K562 (cell line): ENCODE results near the gene OOEP. TPM values are rescaled to one million over a fixed set of nuclear protein-coding genes. Genes with fewer than 3 reads are reported as not detected.

ENCODE experiments used
- ATAC-seq: fragments of 200-7000 bp; cut with Tn5 transposase; 3 replicates; pipeline ENCODE4 v1.9.1; 2020; ENCODE audit warnings: moderate library complexity
- BruUV-seq: library from RNA; stranded (reverse); fragments of 400-500 nt; replicated peaks from 2 replicates; lab custom pipeline; 2021; lab: Mats Ljungman, UMichigan
- CTCF ChIA-PET: fragments of 300-600 bp; formaldehyde crosslinking; extraction: SDS; loops from one replicate; lab custom pipeline; 2021; ENCODE audit warnings: low intra/inter-chr PET ratio; lab: Yijun Ruan, JAX
- POLR2A ChIA-PET: fragments of 300-600, 350-650 bp; sonication (Branson Sonifier 250); formaldehyde crosslinking; extraction: SDS; loops from one replicate; lab custom pipeline; 2021; ENCODE audit warnings: antibody characterized with exemption, inconsistent platforms; lab: Yijun Ruan, JAX
- DNase-seq, 4 experiments: peaks; one replicate each; pipeline versions ENCODE4 v3.0.0 to v3.0.0-alpha.2; 2011 to 2018; ENCODE audit warnings: low spot score in 3 of 4, mixed read lengths in 3 of 4; ENCODE audit errors: extremely low read depth in 1 of 4
- FAIRE-seq: peaks from 2 replicates; lab custom pipeline; 2011; peaks lifted over from hg19 to GRCh38; lab: Jason Lieb, UNC
- H2AFZ ChIP-seq: 2 replicates; pipeline ENCODE4 v1.6.0; 2011; ENCODE audit warnings: low read depth, low read length, control low read depth, inconsistent platforms
- H3K27ac ChIP-seq: fragments of 200-600 bp; 3 replicates; pipeline ENCODE4 v1.8.0; 2011; ENCODE audit warnings: low read depth, mild to moderate bottlenecking, control low read depth, inconsistent platforms, low read length, moderate library complexity, mixed read lengths; ENCODE audit errors: extremely low read depth
- H3K27me3 ChIP-seq, 2 experiments: fragments of 300-600 bp in 1 of 2; 2 replicates in 1 of 2; 3 replicates in 1 of 2; pipeline versions ENCODE4 v1.6.0 to v1.8.0; 2011; ENCODE audit warnings: inconsistent platforms in 2 of 2, low read length in 2 of 2, mild to moderate bottlenecking in 1 of 2, mixed read lengths in 1 of 2, moderate library complexity in 1 of 2; ENCODE audit not compliant: control insufficient read depth in 2 of 2, insufficient read depth in 2 of 2
- H3K36me3 ChIP-seq: fragments of 300-600 bp; 3 replicates; pipeline ENCODE4 v1.8.0; 2011; ENCODE audit warnings: mild to moderate bottlenecking, low read length, inconsistent platforms; ENCODE audit not compliant: control insufficient read depth, insufficient read depth
- H3K4me1 ChIP-seq, 2 experiments: fragments of 200-600 bp in 1 of 2; replicated peaks in 1 of 2; 2 replicates in 1 of 2; 3 replicates in 1 of 2; pipeline versions ENCODE4 v1.5.1 to v1.8.0; 2011; ENCODE audit warnings: inconsistent platforms in 2 of 2, low read length in 2 of 2, mild to moderate bottlenecking in 1 of 2, mixed read lengths in 1 of 2, moderate library complexity in 1 of 2; ENCODE audit not compliant: control insufficient read depth in 2 of 2, insufficient read depth in 2 of 2
- H3K4me2 ChIP-seq: 2 replicates; pipeline ENCODE4 v1.6.1; 2011; ENCODE audit warnings: low read length, control low read depth, inconsistent platforms, mixed read lengths; ENCODE audit not compliant: insufficient read depth
- H3K4me3 ChIP-seq: fragments of 200-600 bp; sonication (generic), shearing (Covaris generic); 2 replicates; pipeline ENCODE4 v1.5.1; 2016; ENCODE audit warnings: control low read depth, inconsistent platforms
- H3K79me2 ChIP-seq: fragments of 200-600 bp; 3 replicates; pipeline ENCODE4 v1.8.0; 2011; ENCODE audit warnings: low read length, inconsistent platforms; ENCODE audit not compliant: control insufficient read depth, insufficient read depth
- H3K9ac ChIP-seq, 2 experiments: 2 replicates each; pipeline versions ENCODE4 v1.6.0 to v1.6.1; 2011; ENCODE audit warnings: low read depth in 2 of 2, low read length in 2 of 2, control low read depth in 1 of 2, inconsistent platforms in 1 of 2, mild to moderate bottlenecking in 1 of 2, mixed read lengths in 1 of 2; ENCODE audit not compliant: insufficient read depth in 1 of 2
- H3K9me1 ChIP-seq: one replicate; pipeline ENCODE4 v1.6.0; 2011; ENCODE audit warnings: inconsistent platforms, mild to moderate bottlenecking, low read length, moderate library complexity; ENCODE audit not compliant: control insufficient read depth, insufficient read depth
- H3K9me3 ChIP-seq: replicated peaks from 2 replicates; pipeline ENCODE4 v1.5.1; 2011; ENCODE audit warnings: low read depth, low read length, inconsistent platforms; ENCODE audit not compliant: control insufficient read depth, insufficient read depth
- H4K20me1 ChIP-seq: replicated peaks from 2 replicates; pipeline ENCODE4 v1.6.1; 2011; ENCODE audit warnings: low read length, inconsistent platforms, mixed read lengths; ENCODE audit not compliant: control insufficient read depth, insufficient read depth
- CHD1 ChIP-seq: fragments of 200-600 bp; sonication (generic); IDR thresholded peaks from one replicate; pipeline ENCODE4 v1.6.1; 2012; ENCODE audit warnings: mild to moderate bottlenecking, moderate library complexity, low read length, inconsistent platforms
- HLTF ChIP-seq: fragments of 450-650 bp; IDR thresholded peaks from 2 replicates; pipeline ENCODE4 v1.6.1; 2016
- MCM3 ChIP-seq: fragments of 450-650 bp; IDR thresholded peaks from 2 replicates; pipeline ENCODE4 v1.6.1; 2016
- NFE2L1 ChIP-seq: fragments of 450-650 bp; IDR thresholded peaks from 2 replicates; pipeline ENCODE4 v1.6.1; 2016; ENCODE audit warnings: missing genetic modification characterization, low read depth, mild to moderate bottlenecking, missing compliant biosample characterization, moderate library complexity, borderline replicate concordance
- POU5F1 ChIP-seq: fragments of 150-350 bp; IDR thresholded peaks from 2 replicates; pipeline ENCODE4 v1.6.1; 2014; ENCODE audit warnings: borderline replicate concordance, low read length, low read depth, mild to moderate bottlenecking; ENCODE audit not compliant: partially characterized antibody
- SIRT6 ChIP-seq: IDR thresholded peaks from one replicate; pipeline ENCODE4 v1.6.1; 2012; ENCODE audit warnings: low read depth, mild to moderate bottlenecking, control low read depth, inconsistent platforms, low read length, moderate library complexity
- SPI1 ChIP-seq: IDR thresholded peaks from 2 replicates; pipeline ENCODE4 v1.6.1; 2011; ENCODE audit warnings: low read depth, low read length, control low read depth, borderline replicate concordance
- TAF9B ChIP-seq: fragments of 450-650 bp; IDR thresholded peaks from 2 replicates; pipeline ENCODE4 v1.6.1; 2018; ENCODE audit warnings: mild to moderate bottlenecking; ENCODE audit not compliant: partially characterized antibody
- ZEB2 ChIP-seq: fragments of 450-650 bp; IDR thresholded peaks from 2 replicates; pipeline ENCODE4 v1.6.1; 2016
- WGBS: fragments of 100-300 bp; shearing (Covaris generic); methylation state at CpG from one replicate; pipeline ENCODE4 v1.1.6; 2016; ENCODE audit warnings: low coverage, mixed read lengths; ENCODE audit not compliant: insufficient coverage; ENCODE audit errors: missing lambda C conversion rate; 5-methylcytosine and 5-hydroxymethylcytosine counted together
- in situ Hi-C: fragments of 300-500 bp; cut with MboI; formaldehyde crosslinking; loops from 4 replicates; pipeline ENCODE4 v1.15.0; 2018; ENCODE audit warnings: inconsistent platforms, mixed read lengths
- intact Hi-C: fragments of 100-400 bp; cut with micrococcal nuclease; formaldehyde crosslinking; loops from 2 replicates; pipeline ENCODE4 v1.14.2; 2022
- polyA plus RNA-seq, 8 experiments: library from polyadenylated mRNA; depleted of rRNA in 4 of 8; stranded (reverse) in 5 of 8; unstranded in 3 of 8; fragments of >200 nt; fragmentation: Nextera tagmentation in 2 of 8; fragmentation: Illumina TruSeq in 1 of 8; extraction: Ambion mirVana in 2 of 8; extraction: Trizol in 1 of 8; gene quantifications; 2 replicates each; pipeline versions ENCODE4 v1.2.1 to v1.2.3, GENCODE V29; 2011 to 2014; ENCODE audit warnings: inconsistent platforms in 1 of 8, missing spikeins in 1 of 8
- total RNA-seq, 7 experiments: library from RNA; depleted of rRNA in 6 of 7; stranded (reverse); fragments of >200 nt in 6 of 7; fragmentation: Illumina TruSeq in 2 of 7; extraction: Trizol in 2 of 7; gene quantifications; 2 replicates each; pipeline versions ENCODE4 v1.2.1 to v1.2.3, GENCODE V29; 2011 to 2021; ENCODE audit warnings: low replicate concordance in 1 of 7
- TF ChIP-seq, protein P1 (sequence below): sonication (generic); formaldehyde crosslinking; IDR thresholded peaks from 2 replicates; pipeline ENCODE4 v1.8.0; 2022; ENCODE audit warnings: mild to moderate bottlenecking, low read depth, missing genetic modification reagents
- TF ChIP-seq, protein P2 (sequence below): fragments of 200-800 bp; sonication (Bioruptor generic); IDR thresholded peaks from 2 replicates; pipeline ENCODE4 v1.6.1; 2016; ENCODE audit warnings: missing genetic modification characterization, missing compliant biosample characterization

OOEP gene
- total and polyA plus RNA-seq, 9 of the 15 experiments (the other 6 are each of a cell fraction or from before 2014, with no cell fraction given) = not detected

DNA sequence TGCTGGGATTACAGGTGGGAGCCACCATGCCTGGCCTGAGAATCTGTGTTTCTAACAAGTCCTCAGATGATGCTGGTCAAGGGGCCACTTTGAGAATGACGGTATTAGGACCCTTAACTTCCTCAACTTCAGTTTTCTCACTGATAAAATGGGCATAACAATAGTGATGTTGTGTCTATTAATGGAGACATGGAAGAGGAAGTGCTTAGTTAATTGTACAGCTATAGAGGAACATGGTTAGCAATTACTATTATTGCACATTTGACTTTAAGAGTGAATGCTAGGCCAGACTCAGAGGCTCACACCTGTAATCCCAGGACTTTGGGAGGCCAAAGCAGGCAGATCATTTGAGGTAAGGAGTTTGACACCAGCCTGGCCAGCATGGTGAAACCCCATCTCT is 28.4 kb downstream of the OOEP start:
- no peak overlapping the region for H3K4me2 ChIP-seq
- TF ChIP-seq ZEB2 (no peak), SPI1 (0 out of 2 replicates have a peak, but pooled peaks have one; percentile 24)
- H3K9ac ChIP-seq = no peak overlapping the region
- DNase-seq = no peak
- H3K9me3 ChIP-seq = no peaks in the 10 kb centered on the region
- H3K79me2 ChIP-seq = no peaks in the 10 kb centered on the region
- no peak for ATAC-seq
- WGBS = 0% methylated on average over 1 of the region's 1 CpG
- no peaks in the 10 kb centered on the region for H3K4me1 ChIP-seq
- intact Hi-C loops (no loop called here), in situ Hi-C loops (loop anchor here (25.0 kb wide), 1 partner anchor 929 kb away; no protein-coding TSS in a partner anchor)
- H3K36me3 ChIP-seq = no peaks in the 10 kb centered on the region
- H3K27me3 ChIP-seq = peaks cover 4 to 22% of the 10 kb centered on the region in 2 experiments
- no TSS peak for BruUV-seq
- H3K4me3 ChIP-seq = no peak overlapping the region
- no peak for FAIRE-seq
- ChIA-PET CTCF (no interaction called here), POLR2A (no interaction called here)
- no peaks in the 10 kb centered on the region for H4K20me1 ChIP-seq
- H3K27ac ChIP-seq = no peak overlapping the region
- no peak overlapping the region for H2AFZ ChIP-seq
- H3K9me1 ChIP-seq = no peaks in the 10 kb centered on the region

DNA sequence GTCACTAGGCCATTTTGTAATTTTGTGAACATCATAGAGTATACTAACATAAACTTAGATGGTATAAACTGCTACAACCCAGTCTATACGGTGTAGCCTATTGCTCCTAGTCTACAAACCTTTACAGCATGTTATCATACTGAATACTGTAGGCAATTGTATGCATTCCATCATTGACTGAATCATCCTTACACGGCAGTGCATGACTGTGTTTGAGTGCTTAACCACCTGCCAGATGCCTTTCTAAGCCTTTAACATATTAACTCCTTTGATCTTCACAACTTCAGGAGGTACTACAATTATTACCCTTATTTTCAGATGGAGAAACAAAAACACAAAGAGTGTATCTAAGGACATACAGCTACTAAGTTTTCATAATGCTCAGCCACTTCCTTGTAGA is 29.6 kb downstream of the OOEP start:
- Histone ChIP-seq H3K9me3 (no peaks in the 10 kb centered on the region), H3K4me2 (no peak overlapping the region), H4K20me1 (no peaks in the 10 kb centered on the region), H3K9me1 (no peaks in the 10 kb centered on the region), H3K4me3 (no peak overlapping the region), H3K27me3 (peaks cover 4 to 19% of the 10 kb centered on the region in 2 experiments), H3K4me1 (no peaks in the 10 kb centered on the region), H3K9ac (no peak overlapping the region), H3K27ac (no peak overlapping the region), H2AFZ (no peak overlapping the region), H3K79me2 (no peaks in the 10 kb centered on the region), H3K36me3 (no peaks in the 10 kb centered on the region)
- ChIA-PET CTCF (no interaction called here), POLR2A (no interaction called here)
- DNase-seq = no peak
- 3% methylated on average over 2 of the region's 2 CpGs for WGBS
- BruUV-seq = no TSS peak
- intact Hi-C loops (no loop called here), in situ Hi-C loops (loop anchor here (25.0 kb wide), 1 partner anchor 928 kb away; no protein-coding TSS in a partner anchor)
- FAIRE-seq = no peak
- ATAC-seq = peak; percentile 42; the same call in 1 of the 3 replicates
- TF ChIP-seq TAF9B (no peak), MCM3 (no peak), CHD1 (no peak), POU5F1 (no peak), NFE2L1 (tag) (no peak), HLTF (no peak), SIRT6 (no peak)
- TF ChIP-seq, protein P1, sequence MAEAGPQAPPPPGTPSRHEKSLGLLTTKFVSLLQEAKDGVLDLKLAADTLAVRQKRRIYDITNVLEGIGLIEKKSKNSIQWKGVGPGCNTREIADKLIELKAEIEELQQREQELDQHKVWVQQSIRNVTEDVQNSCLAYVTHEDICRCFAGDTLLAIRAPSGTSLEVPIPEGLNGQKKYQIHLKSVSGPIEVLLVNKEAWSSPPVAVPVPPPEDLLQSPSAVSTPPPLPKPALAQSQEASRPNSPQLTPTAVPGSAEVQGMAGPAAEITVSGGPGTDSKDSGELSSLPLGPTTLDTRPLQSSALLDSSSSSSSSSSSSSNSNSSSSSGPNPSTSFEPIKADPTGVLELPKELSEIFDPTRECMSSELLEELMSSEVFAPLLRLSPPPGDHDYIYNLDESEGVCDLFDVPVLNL (CRISPR knock-in tag) = no peak
- TF ChIP-seq, protein P2, sequence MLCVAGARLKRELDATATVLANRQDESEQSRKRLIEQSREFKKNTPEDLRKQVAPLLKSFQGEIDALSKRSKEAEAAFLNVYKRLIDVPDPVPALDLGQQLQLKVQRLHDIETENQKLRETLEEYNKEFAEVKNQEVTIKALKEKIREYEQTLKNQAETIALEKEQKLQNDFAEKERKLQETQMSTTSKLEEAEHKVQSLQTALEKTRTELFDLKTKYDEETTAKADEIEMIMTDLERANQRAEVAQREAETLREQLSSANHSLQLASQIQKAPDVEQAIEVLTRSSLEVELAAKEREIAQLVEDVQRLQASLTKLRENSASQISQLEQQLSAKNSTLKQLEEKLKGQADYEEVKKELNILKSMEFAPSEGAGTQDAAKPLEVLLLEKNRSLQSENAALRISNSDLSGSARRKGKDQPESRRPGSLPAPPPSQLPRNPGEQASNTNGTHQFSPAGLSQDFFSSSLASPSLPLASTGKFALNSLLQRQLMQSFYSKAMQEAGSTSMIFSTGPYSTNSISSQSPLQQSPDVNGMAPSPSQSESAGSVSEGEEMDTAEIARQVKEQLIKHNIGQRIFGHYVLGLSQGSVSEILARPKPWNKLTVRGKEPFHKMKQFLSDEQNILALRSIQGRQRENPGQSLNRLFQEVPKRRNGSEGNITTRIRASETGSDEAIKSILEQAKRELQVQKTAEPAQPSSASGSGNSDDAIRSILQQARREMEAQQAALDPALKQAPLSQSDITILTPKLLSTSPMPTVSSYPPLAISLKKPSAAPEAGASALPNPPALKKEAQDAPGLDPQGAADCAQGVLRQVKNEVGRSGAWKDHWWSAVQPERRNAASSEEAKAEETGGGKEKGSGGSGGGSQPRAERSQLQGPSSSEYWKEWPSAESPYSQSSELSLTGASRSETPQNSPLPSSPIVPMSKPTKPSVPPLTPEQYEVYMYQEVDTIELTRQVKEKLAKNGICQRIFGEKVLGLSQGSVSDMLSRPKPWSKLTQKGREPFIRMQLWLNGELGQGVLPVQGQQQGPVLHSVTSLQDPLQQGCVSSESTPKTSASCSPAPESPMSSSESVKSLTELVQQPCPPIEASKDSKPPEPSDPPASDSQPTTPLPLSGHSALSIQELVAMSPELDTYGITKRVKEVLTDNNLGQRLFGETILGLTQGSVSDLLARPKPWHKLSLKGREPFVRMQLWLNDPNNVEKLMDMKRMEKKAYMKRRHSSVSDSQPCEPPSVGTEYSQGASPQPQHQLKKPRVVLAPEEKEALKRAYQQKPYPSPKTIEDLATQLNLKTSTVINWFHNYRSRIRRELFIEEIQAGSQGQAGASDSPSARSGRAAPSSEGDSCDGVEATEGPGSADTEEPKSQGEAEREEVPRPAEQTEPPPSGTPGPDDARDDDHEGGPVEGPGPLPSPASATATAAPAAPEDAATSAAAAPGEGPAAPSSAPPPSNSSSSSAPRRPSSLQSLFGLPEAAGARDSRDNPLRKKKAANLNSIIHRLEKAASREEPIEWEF (CRISPR knock-in tag) = no peak
